CD14-positive monocyte (primary cell): Measurements from ENCODE around the gene CMTM3. TPM values are rescaled to one million over a fixed set of nuclear protein-coding genes. Genes with fewer than 3 reads are reported as not detected.

Experiments used
- DNase-seq, 3 donors: peaks; one replicate each; pipeline ENCODE4 v3.0.0-alpha.2; 2011 to 2022
- H2AFZ ChIP-seq: 2 replicates; pipeline ENCODE4 v1.6.0; 2012; ENCODE audit warnings: mild to moderate bottlenecking, low read depth, low read length, inconsistent platforms; ENCODE audit not compliant: insufficient read depth, poor library complexity, severe bottlenecking
- H3K27ac ChIP-seq, 2 donors: 1 replicate in 1 of 2; 2 replicates in 1 of 2; pipeline ENCODE4 v1.5.1; 2012 to 2013; ENCODE audit warnings: low read length in 2 of 2, control low read depth in 1 of 2, inconsistent platforms in 1 of 2, low read depth in 1 of 2, mild to moderate bottlenecking in 1 of 2
- H3K27me3 ChIP-seq, 2 donors: one replicate each; pipeline versions ENCODE4 v1.6.0 to v1.6.1; 2011 to 2013; ENCODE audit warnings: low read length in 2 of 2; ENCODE audit not compliant: control insufficient read depth in 2 of 2, insufficient read depth in 2 of 2
- H3K36me3 ChIP-seq, 2 donors: replicated peaks in 1 of 2; 1 replicate in 1 of 2; 2 replicates in 1 of 2; pipeline versions ENCODE4 v1.5.1 to v1.6.1; 2012 to 2013; ENCODE audit warnings: low read length in 2 of 2, control low read depth in 1 of 2, inconsistent platforms in 1 of 2, mild to moderate bottlenecking in 1 of 2; ENCODE audit not compliant: insufficient read depth in 2 of 2, control insufficient read depth in 1 of 2
- H3K4me1 ChIP-seq, 2 donors: 1 replicate in 1 of 2; 2 replicates in 1 of 2; pipeline versions ENCODE4 v1.5.1 to v1.6.1; 2012 to 2013; ENCODE audit warnings: low read length in 2 of 2, control low read depth in 1 of 2, inconsistent platforms in 1 of 2, mild to moderate bottlenecking in 1 of 2, moderate library complexity in 1 of 2; ENCODE audit not compliant: insufficient read depth in 2 of 2, control insufficient read depth in 1 of 2
- H3K4me2 ChIP-seq: replicated peaks from 2 replicates; pipeline ENCODE3; 2012; ENCODE audit warnings: low read length, moderate library complexity, mild to moderate bottlenecking; ENCODE audit not compliant: poor library complexity, severe bottlenecking; ENCODE audit errors: extremely low read depth
- H3K4me3 ChIP-seq, 3 experiments: fragments of 200-600 bp in 1 of 3; sonication (generic) in 1 of 3; replicated peaks in 1 of 3; 1 replicate in 2 of 3; 2 replicates in 1 of 3; pipeline ENCODE4 v1.5.1; 2011 to 2013; ENCODE audit warnings: low read length in 3 of 3, mild to moderate bottlenecking in 3 of 3, control low read depth in 2 of 3, low read depth in 2 of 3, inconsistent platforms in 1 of 3, moderate library complexity in 1 of 3
- H3K79me2 ChIP-seq: 2 replicates; pipeline ENCODE4 v1.6.0; 2012; ENCODE audit warnings: mild to moderate bottlenecking, control low read depth, inconsistent platforms, low read length, moderate library complexity; ENCODE audit not compliant: insufficient read depth
- H3K9ac ChIP-seq: 2 replicates; pipeline ENCODE4 v1.6.0; 2017; ENCODE audit warnings: low read length, mild to moderate bottlenecking; ENCODE audit not compliant: insufficient read depth, poor library complexity, severe bottlenecking
- H3K9me3 ChIP-seq, 2 donors: replicated peaks in 1 of 2; 1 replicate in 1 of 2; 2 replicates in 1 of 2; pipeline versions ENCODE4 v1.5.1 to v1.6.1; 2012 to 2013; ENCODE audit warnings: low read length in 2 of 2, control low read depth in 1 of 2; ENCODE audit not compliant: control insufficient read depth in 1 of 2, insufficient read depth in 1 of 2
- H4K20me1 ChIP-seq: 2 replicates; pipeline ENCODE4 v1.6.0; 2012; ENCODE audit warnings: mild to moderate bottlenecking, low read length, control low read depth, moderate library complexity; ENCODE audit not compliant: insufficient read depth
- H3K27ac Mint-ChIP-seq, 7 donors: one replicate each; pipeline ENCODE4 v1.8.0; 2020; ENCODE audit warnings: mild to moderate bottlenecking in 7 of 7, mixed read lengths in 7 of 7, moderate library complexity in 6 of 7, inconsistent platforms in 2 of 7
- H3K27me3 Mint-ChIP-seq, 3 donors: one replicate each; pipeline ENCODE4 v1.8.0; 2021 to 2022; ENCODE audit warnings: low read depth in 3 of 3, mild to moderate bottlenecking in 3 of 3, mixed read lengths in 3 of 3, moderate library complexity in 3 of 3, inconsistent platforms in 1 of 3
- H3K36me3 Mint-ChIP-seq, 2 donors: one replicate each; pipeline ENCODE4 v1.8.0; 2020; ENCODE audit warnings: mixed read lengths in 2 of 2, inconsistent platforms in 1 of 2, mild to moderate bottlenecking in 1 of 2
- H3K4me1 Mint-ChIP-seq: one replicate; pipeline ENCODE4 v1.8.0; 2020; ENCODE audit warnings: mild to moderate bottlenecking, mixed read lengths
- H3K4me3 Mint-ChIP-seq, 2 donors: one replicate each; pipeline ENCODE4 v1.8.0; 2020; ENCODE audit warnings: mild to moderate bottlenecking in 2 of 2, mixed read lengths in 2 of 2, moderate library complexity in 1 of 2
- H3K9me3 Mint-ChIP-seq, 7 donors: one replicate each; pipeline ENCODE4 v1.8.0; 2020 to 2022; ENCODE audit warnings: mixed read lengths in 7 of 7, mild to moderate bottlenecking in 6 of 7, moderate library complexity in 6 of 7, inconsistent platforms in 2 of 7
- CTCF ChIP-seq: fragments of 200-600 bp; IDR thresholded peaks from one replicate; pipeline ENCODE4 v1.8.0; 2022; ENCODE audit warnings: antibody characterized with exemption, mild to moderate bottlenecking
- WGBS: methylation state at CpG from one replicate; pipeline ENCODE4 v1.1.5; 2013; ENCODE audit warnings: missing lambda C conversion rate; ENCODE audit not compliant: insufficient coverage; 5-methylcytosine and 5-hydroxymethylcytosine counted together
- intact Hi-C, 2 donors: fragments of 100-400 bp; cut with micrococcal nuclease; formaldehyde crosslinking; loops; one replicate each; pipeline versions ENCODE4 v1.15.0 to v1.15.1; 2023
- polyA plus RNA-seq, 3 donors: library from polyadenylated mRNA; depleted of rRNA in 1 of 3; unstranded in 2 of 3; stranded (reverse) in 1 of 3; fragments of 300-500 nt in 2 of 3; fragments of >200 nt in 1 of 3; fragmentation: Illumina TruSeq in 2 of 3; gene quantifications; 1 replicate in 2 of 3; 2 replicates in 1 of 3; pipeline ENCODE4 v1.2.3, GENCODE V29; 2012 to 2021

The CMTM3 gene
- polyA plus RNA-seq, 3 donors = 125 to 131 (median 126) TPM

DNA sequence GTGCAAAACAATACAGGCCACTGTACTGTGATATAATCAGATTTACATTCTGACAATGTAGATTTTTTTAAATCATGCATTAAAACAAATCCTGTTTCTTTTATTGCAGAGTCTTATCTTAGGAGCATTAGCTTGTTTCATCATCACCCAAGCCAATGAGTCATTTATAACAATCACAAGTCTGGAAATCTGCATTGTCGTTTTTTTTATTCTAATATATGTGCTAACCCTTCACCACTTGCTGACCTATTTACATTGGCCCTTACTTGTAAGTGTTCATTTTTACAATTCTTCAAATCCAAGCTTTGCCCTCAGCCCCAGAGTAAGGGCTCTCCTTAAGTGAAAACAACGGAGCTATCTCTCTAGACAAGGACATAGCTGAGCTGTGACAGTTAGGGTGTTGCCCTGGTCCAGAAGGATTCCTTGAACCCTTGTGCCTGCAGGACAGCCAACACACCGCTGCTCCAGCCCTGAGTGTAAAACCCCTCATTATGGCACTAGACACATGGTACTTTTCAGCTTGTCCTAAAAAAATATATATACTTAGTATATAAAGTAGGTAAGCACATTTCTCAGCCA lies 34.6 kb upstream of the CMTM3 start:
- Histone ChIP-seq H3K4me2 (no peak overlapping the region), H3K4me1 (peaks cover 7 to 17% of the 10 kb centered on the region in 2 donors), H3K27me3 (no peaks in the 10 kb centered on the region), H4K20me1 (peaks cover 31% of the 10 kb centered on the region), H3K36me3 (peaks cover 26 to 32% of the 10 kb centered on the region in 2 donors), H3K9me3 (no peaks in the 10 kb centered on the region), H3K4me3 (no peak overlapping the region), H3K9ac (no peak overlapping the region), H3K27ac (no peak overlapping the region), H2AFZ (no peak overlapping the region), H3K79me2 (peaks cover 13% of the 10 kb centered on the region)
- TF ChIP-seq CTCF = no peak
- Mint-ChIP-seq H3K27ac (peak overlapping the region in 1 of 7 donors; percentile 4), H3K9me3 (peaks cover 0 to 4% (median 0%) of the 10 kb centered on the region in 7 donors), H3K4me1 (peaks cover 18% of the 10 kb centered on the region), H3K4me3 (no peak overlapping the region), H3K36me3 (peaks cover 46 to 55% of the 10 kb centered on the region in 2 donors), H3K27me3 (peaks cover 0 to 3% (median 0%) of the 10 kb centered on the region in 3 donors)
- peak in 2 of 3 donors; percentile 38 to 52 for DNase-seq
- intact Hi-C loops = loop anchor here in 1 of 2 donors (5.0 kb wide), 1 partner anchor 32 kb away; the partner anchor contains the start of gene CMTM3
- no CpG with 5 or more reads among the region's 3 CpGs for WGBS

DNA sequence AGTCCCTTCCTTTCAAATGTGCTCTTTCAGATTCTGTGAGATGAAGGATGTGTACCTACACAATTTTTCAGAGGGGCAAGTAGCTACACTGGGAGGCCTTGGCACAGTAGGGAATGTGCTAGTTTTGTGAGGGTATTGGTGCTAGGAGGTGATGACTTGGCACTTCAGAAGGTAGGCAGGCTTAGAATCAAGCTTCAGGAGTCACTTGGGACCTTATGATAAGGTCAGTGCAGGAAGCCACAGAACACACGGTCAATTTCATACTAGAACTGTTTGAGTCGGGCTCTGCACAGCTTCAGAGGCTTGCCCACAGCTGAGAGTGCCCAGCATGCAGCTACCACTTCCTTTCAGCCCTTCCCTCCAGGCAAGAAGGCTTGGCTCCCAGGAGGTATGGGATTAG lies 32.1 kb upstream of the CMTM3 start:
- Mint-ChIP-seq H3K4me3 (no peak overlapping the region), H3K36me3 (peaks cover 30 to 34% of the 10 kb centered on the region in 2 donors), H3K27ac (peak overlapping the region in 4 of 7 donors; percentile 15 to 68 (median 36)), H3K9me3 (peaks cover 0 to under 1% (median 0%) of the 10 kb centered on the region in 7 donors), H3K4me1 (peaks cover 20% of the 10 kb centered on the region), H3K27me3 (peaks cover 2 to 8% (median 4%) of the 10 kb centered on the region in 3 donors)
- Histone ChIP-seq H3K36me3 (peaks cover 4 to 8% of the 10 kb centered on the region in 2 donors), H3K27me3 (peaks cover under 1 to 4% of the 10 kb centered on the region in 2 donors), H3K27ac (no peak overlapping the region), H2AFZ (no peak overlapping the region), H3K9ac (no peak overlapping the region), H3K4me1 (peaks cover 7 to 17% of the 10 kb centered on the region in 2 donors), H3K4me3 (no peak overlapping the region), H3K79me2 (no peaks in the 10 kb centered on the region), H3K9me3 (no peaks in the 10 kb centered on the region), H3K4me2 (no peak overlapping the region), H4K20me1 (peaks cover 8% of the 10 kb centered on the region)
- TF ChIP-seq CTCF = no peak
- no CpG with 5 or more reads among the region's 2 CpGs for WGBS
- no peak for DNase-seq
- intact Hi-C loops = no loop called here
